Bronchial epithelial cell (primary cell): ENCODE data around the gene PLEKHH3. TPM values are rescaled to one million over a fixed set of nuclear protein-coding genes. Genes with fewer than 3 reads are reported as not detected.

Experiments used
- DNase-seq: peaks from one replicate; pipeline ENCODE4 v3.0.0-alpha.2; 2010; ENCODE audit warnings: low read depth
- FAIRE-seq: peaks from 2 replicates; lab custom pipeline; 2011; peaks lifted over from hg19 to GRCh38; lab: Jason Lieb, UNC
- H3K27me3 ChIP-seq: 2 replicates; pipeline ENCODE4 v1.5.1; 2011; ENCODE audit warnings: low read length; ENCODE audit not compliant: control insufficient read depth, insufficient read depth
- H3K36me3 ChIP-seq: 2 replicates; pipeline ENCODE4 v1.5.1; 2011; ENCODE audit warnings: low read length; ENCODE audit not compliant: control insufficient read depth, insufficient read depth
- H3K4me3 ChIP-seq: 2 replicates; pipeline ENCODE4 v1.5.1; 2011; ENCODE audit warnings: mild to moderate bottlenecking, low read depth, low read length, control low read depth
- total RNA-seq: library from RNA; depleted of rRNA; stranded (reverse); fragments of >200 nt; gene quantifications from 2 replicates; pipeline ENCODE4 v1.2.1, GENCODE V29; 2014
- TF ChIP-seq, protein P1 (sequence below): IDR thresholded peaks from 2 replicates; pipeline ENCODE4 v1.5.1; 2011; ENCODE audit warnings: mild to moderate bottlenecking, moderate library complexity, low read length, control low read depth, inconsistent platforms; ENCODE audit not compliant: insufficient read depth, severe bottlenecking

PLEKHH3 gene
- total RNA-seq, 1 donor from 2014 or later, result 15.3 TPM

DNA sequence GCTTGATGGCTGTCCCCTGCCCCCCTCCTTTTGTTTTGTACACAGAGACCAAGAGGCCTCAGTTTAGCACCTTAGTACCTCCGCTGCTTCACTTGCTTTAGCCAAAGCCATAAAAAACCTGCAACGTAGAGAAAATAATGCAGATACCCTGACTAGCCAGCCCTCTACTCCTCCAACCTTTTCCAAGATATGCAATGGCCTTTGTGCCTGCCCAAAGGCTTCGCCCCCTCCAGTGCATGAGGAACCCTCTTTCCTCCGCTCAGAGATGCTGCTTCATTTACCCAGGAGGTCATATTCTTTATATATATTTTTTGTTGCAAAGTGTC is 22.6 kb upstream of the PLEKHH3 start:
- DNase-seq, result no peak
- no peak for FAIRE-seq
- Histone ChIP-seq H3K27me3 (no peaks in the 10 kb centered on the region), H3K36me3 (peaks cover 10% of the 10 kb centered on the region), H3K4me3 (no peak overlapping the region)
- TF ChIP-seq, protein P1, sequence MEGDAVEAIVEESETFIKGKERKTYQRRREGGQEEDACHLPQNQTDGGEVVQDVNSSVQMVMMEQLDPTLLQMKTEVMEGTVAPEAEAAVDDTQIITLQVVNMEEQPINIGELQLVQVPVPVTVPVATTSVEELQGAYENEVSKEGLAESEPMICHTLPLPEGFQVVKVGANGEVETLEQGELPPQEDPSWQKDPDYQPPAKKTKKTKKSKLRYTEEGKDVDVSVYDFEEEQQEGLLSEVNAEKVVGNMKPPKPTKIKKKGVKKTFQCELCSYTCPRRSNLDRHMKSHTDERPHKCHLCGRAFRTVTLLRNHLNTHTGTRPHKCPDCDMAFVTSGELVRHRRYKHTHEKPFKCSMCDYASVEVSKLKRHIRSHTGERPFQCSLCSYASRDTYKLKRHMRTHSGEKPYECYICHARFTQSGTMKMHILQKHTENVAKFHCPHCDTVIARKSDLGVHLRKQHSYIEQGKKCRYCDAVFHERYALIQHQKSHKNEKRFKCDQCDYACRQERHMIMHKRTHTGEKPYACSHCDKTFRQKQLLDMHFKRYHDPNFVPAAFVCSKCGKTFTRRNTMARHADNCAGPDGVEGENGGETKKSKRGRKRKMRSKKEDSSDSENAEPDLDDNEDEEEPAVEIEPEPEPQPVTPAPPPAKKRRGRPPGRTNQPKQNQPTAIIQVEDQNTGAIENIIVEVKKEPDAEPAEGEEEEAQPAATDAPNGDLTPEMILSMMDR, result no peak

DNA sequence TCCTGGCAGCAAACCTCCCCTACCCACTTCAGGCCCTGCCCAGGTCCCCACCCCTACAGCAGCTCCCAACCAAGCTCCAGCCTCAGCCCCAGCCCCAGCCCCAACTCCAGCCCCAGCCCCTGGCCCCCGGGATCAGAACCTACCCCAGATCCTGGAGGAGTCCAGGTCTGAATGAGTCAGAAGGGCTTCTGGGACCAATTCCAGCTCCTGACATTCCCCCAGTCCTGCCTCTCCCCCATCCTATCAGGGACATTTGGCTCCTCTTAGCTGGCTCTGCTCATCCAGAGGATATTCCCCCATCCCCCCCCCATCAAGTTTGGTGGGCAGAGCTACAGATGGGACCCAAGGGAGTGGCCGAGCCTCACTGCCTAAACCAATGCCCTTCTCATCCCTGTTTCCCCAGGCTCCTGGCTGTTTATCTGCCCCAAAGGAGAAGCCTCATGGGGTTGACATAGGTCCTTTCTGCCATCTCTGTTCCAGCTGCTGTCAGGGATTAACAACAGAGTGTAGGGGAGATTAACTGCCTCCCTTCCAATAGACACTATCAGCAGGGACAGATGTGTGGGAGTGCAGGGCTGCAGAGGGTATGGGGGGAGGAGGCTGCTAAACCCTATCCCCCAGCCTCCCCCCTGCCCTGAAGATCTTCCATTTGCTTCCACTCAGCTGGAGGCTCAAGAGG is 22.1 kb upstream of the PLEKHH3 start:
- FAIRE-seq (no peak), DNase-seq (no peak)
- peaks cover 8% of the 10 kb centered on the region for H3K36me3 ChIP-seq
- H3K4me3 ChIP-seq, result no peak overlapping the region
- TF ChIP-seq, protein P1, result no peak
- H3K27me3 ChIP-seq, result no peaks in the 10 kb centered on the region

DNA sequence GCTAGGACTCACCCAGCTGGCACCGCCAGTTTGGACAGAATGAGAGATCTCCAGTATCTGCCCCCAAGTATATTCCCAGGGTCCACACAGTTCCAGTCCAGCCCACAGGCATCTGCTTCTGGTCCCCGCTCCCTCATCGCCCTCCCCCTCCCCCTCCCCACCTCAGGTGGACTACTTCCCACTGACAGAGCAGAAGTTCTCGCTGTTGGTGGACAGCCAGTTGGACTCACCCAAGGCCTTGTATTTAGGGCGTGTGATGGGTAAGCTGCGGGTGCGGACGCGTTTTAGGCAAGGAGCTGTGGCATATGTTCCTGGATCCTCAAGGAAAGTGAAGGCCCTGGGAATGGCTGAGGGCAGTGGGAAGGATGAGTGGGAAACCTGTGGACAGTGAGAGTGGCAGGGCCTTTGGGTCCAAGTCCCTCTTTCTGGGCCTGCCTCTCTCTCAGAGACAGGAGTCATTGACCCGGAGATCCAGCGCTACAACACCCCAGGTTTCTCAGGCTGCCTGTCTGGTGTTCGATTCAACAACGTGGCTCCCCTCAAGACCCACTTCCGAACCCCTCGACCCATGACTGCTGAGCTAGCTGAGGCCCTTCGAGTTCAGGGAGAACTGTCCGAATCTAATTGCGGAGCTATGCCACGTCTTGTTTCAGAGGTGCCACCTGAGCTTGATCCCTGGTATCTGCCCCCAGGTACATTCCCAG is 20.5 kb upstream of the PLEKHH3 start:
- H3K36me3 ChIP-seq, result peaks cover 3% of the 10 kb centered on the region
- no peak for DNase-seq
- FAIRE-seq, result no peak

DNA sequence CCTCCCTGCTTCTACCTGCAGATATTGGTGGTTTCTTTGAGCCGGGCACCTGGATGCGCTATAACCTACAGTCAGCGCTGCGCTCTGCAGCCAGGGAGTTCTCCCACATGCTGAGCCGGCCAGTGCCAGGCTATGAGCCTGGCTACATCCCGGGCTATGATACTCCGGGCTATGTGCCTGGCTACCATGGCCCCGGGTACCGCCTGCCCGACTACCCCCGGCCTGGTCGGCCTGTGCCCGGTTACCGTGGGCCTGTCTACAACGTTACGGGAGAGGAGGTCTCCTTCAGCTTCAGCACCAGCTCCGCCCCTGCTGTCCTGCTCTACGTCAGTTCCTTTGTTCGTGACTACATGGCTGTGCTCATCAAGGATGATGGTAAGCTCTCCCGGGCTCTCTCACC is 18.7 kb upstream of the PLEKHH3 start:
- Histone ChIP-seq H3K4me3 (no peak overlapping the region), H3K36me3 (no peaks in the 10 kb centered on the region), H3K27me3 (no peaks in the 10 kb centered on the region)
- no peak for FAIRE-seq
- DNase-seq, result no peak
- TF ChIP-seq, protein P1, result no peak

More for the DNA sequence above, 20.5 kb upstream of the PLEKHH3 start:
- no peaks in the 10 kb centered on the region for H3K27me3 ChIP-seq
- TF ChIP-seq, protein P1, result no peak
- H3K4me3 ChIP-seq, result no peak overlapping the region

DNA sequence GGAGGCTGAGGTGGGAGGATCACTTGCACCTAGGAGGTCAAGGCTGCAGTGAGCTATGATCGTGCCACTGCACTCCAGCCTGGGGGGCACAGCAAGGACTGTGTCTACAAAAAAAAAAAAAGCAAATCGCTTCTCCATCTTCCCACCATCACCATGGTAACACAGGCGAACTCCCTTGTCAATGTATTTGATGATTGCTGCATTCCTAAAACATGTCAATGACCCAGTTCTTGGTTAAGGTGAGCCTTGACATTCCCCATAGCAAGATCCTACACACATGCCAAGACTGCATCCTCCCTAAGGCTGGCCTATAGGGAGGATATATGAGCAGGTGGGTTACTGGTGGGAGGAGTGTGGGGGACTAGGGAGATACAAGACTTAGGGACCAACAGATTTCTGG is 17.7 kb upstream of the PLEKHH3 start:
- Histone ChIP-seq H3K27me3 (no peaks in the 10 kb centered on the region), H3K36me3 (no peaks in the 10 kb centered on the region), H3K4me3 (no peak overlapping the region)
- TF ChIP-seq, protein P1, result no peak
- FAIRE-seq (no peak), DNase-seq (no peak)

DNA sequence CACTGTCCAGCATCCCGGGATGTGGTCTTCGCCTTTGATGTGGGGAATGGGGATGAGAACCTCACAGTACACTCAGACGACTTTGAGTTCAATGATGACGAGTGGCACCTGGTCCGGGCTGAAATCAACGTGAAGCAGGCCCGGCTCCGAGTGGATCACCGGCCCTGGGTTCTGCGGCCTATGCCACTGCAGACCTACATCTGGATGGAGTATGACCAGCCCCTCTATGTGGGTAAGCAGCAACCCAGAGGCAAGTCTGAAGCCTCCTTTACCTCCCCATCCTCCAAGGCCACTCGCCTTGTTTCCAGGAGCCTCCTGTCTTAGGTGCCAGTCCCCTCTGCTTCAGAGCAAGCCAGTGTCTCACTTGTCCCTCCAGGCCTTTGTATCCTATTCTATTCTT is 15.7 kb upstream of the PLEKHH3 start:
- DNase-seq (no peak), FAIRE-seq (no peak)
- H3K36me3 ChIP-seq, result no peaks in the 10 kb centered on the region
- H3K27me3 ChIP-seq, result no peaks in the 10 kb centered on the region
- no peak overlapping the region for H3K4me3 ChIP-seq
- TF ChIP-seq, protein P1, result no peak
